GM13977 (cell line): ENCODE results near the gene EFHC1.

Source experiments
- DNase-seq: peaks from one replicate; pipeline ENCODE4 v3.0.0; 2012; ENCODE audit warnings: low spot score
- in situ Hi-C: fragments of 300-500 bp; cut with MboI; formaldehyde crosslinking; loops from one replicate; pipeline ENCODE4 v1.12.0; 2022; ENCODE audit warnings: low sequenced_read_pairs, low pct_unique_long_range_greater_than_20kb, mixed read lengths, inconsistent platforms; ENCODE audit not compliant: unreplicated experiment
- TF ChIP-seq, protein P1 (sequence below): IDR thresholded peaks from 2 replicates; pipeline ENCODE4 v1.5.1; 2012; ENCODE audit warnings: mild to moderate bottlenecking, control low read depth; ENCODE audit not compliant: insufficient read depth; ENCODE audit errors: extremely low read depth, missing control alignments

EFHC1 gene

DNA sequence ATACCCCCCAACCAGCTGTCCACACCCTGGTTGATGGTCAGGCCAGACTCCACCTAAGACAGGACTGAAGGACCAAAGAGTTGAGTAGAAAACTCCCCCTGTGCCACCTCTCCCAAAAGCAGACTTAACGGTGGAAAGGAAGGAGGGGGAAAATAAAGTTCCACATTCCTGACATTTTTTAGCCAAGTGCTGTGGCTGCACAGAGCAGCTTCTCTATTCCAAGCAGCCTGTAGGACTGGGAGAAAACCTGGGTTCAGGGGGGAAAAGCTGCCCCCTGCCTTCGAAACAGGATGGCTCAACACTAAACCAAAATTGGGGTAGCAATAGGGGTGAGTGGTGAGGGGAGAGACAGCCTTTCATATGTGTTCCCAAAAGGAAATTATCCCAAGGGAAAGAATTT, 153.2 kb downstream of the EFHC1 start:
- DNase-seq: no peak
- TF ChIP-seq, protein P1, sequence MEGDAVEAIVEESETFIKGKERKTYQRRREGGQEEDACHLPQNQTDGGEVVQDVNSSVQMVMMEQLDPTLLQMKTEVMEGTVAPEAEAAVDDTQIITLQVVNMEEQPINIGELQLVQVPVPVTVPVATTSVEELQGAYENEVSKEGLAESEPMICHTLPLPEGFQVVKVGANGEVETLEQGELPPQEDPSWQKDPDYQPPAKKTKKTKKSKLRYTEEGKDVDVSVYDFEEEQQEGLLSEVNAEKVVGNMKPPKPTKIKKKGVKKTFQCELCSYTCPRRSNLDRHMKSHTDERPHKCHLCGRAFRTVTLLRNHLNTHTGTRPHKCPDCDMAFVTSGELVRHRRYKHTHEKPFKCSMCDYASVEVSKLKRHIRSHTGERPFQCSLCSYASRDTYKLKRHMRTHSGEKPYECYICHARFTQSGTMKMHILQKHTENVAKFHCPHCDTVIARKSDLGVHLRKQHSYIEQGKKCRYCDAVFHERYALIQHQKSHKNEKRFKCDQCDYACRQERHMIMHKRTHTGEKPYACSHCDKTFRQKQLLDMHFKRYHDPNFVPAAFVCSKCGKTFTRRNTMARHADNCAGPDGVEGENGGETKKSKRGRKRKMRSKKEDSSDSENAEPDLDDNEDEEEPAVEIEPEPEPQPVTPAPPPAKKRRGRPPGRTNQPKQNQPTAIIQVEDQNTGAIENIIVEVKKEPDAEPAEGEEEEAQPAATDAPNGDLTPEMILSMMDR: no peak
- in situ Hi-C loops: no loop called here
